ENCODE data around the gene RALA. TPM values are rescaled to one million over a fixed set of nuclear protein-coding genes. Genes with fewer than 3 reads are reported as not detected.

RALA gene
- total and polyA plus RNA-seq, 12 donors: 15.4 to 58.6 (median 30.4) TPM

DNA sequence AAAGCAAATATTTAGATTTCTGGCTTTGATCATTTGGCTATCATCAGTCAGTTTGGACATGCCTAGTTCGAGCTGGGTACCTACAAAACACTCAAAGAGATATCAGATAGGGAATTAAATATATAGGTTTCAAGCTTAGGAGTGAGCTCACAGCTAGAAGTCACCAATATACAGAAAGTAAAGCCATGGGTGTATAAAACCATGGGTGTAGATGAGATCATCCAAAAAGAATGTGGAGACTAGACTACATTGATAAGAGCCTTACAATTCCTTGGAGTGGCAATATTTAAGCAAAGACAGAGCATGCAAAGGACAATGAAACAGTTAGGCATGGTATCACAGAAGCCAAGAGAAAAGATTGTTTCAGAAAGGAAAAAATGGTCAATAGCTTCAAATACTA lies 7.2 kb upstream of the RALA start:
- no peaks in the 10 kb centered on the region for H3K36me3 ChIP-seq (replicated peaks in 1 of 2)
- H3K27me3 ChIP-seq: no peaks in the 10 kb centered on the region
- H3K4me3 ChIP-seq: no peak overlapping the region
- no peaks in the 10 kb centered on the region for H3K4me1 ChIP-seq (replicated peaks in 1 of 2)
- no peaks in the 10 kb centered on the region for H3K9me3 ChIP-seq (replicated peaks in 1 of 3)
- intact Hi-C loops (cut with DNase I): no loop called here
- H3K27ac ChIP-seq: no peak overlapping the region
- DNase-seq: no peak
- TF ChIP-seq, protein P1, sequence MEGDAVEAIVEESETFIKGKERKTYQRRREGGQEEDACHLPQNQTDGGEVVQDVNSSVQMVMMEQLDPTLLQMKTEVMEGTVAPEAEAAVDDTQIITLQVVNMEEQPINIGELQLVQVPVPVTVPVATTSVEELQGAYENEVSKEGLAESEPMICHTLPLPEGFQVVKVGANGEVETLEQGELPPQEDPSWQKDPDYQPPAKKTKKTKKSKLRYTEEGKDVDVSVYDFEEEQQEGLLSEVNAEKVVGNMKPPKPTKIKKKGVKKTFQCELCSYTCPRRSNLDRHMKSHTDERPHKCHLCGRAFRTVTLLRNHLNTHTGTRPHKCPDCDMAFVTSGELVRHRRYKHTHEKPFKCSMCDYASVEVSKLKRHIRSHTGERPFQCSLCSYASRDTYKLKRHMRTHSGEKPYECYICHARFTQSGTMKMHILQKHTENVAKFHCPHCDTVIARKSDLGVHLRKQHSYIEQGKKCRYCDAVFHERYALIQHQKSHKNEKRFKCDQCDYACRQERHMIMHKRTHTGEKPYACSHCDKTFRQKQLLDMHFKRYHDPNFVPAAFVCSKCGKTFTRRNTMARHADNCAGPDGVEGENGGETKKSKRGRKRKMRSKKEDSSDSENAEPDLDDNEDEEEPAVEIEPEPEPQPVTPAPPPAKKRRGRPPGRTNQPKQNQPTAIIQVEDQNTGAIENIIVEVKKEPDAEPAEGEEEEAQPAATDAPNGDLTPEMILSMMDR (IDR thresholded peaks at IDR 0.05): no peak
- TF ChIP-seq POLR2A (IDR thresholded peaks at IDR 0.05): no peak
- 44 to 54% (median 49%) methylated on average over 1 of the region's 1 CpG for WGBS, 4 donors

DNA sequence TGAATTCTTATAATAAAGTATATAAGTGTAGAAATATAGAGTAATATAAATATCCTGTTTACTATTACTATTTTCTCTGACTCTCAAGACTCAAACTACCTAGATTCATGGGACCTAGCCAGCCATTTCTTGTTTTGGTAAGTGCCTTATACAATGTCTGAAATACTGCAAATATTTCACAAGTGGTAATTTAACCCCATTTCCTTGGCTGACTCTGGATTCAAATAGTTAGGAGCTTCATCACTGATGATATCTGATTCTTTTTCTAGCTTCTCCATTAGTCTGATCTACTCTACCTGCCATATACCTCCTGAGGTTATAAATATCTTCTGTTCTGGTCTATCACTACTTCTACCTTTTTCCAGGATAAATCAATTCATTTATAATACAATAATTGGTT lies 6.4 kb upstream of the RALA start:
- H3K27ac ChIP-seq: no peak overlapping the region
- no peak overlapping the region for H3K4me3 ChIP-seq
- H3K36me3 ChIP-seq (replicated peaks in 1 of 2): no peaks in the 10 kb centered on the region
- no peak for DNase-seq
- TF ChIP-seq, protein P1 (IDR thresholded peaks at IDR 0.05): no peak
- no peak for TF ChIP-seq POLR2A (IDR thresholded peaks at IDR 0.05)
- intact Hi-C loops (cut with DNase I): no loop called here
- H3K4me1 ChIP-seq (replicated peaks in 1 of 2): peaks cover 0 to 5% of the 10 kb centered on the region in 2 donors
- H3K9me3 ChIP-seq (replicated peaks in 1 of 3): no peaks in the 10 kb centered on the region
- no peaks in the 10 kb centered on the region for H3K27me3 ChIP-seq

DNA sequence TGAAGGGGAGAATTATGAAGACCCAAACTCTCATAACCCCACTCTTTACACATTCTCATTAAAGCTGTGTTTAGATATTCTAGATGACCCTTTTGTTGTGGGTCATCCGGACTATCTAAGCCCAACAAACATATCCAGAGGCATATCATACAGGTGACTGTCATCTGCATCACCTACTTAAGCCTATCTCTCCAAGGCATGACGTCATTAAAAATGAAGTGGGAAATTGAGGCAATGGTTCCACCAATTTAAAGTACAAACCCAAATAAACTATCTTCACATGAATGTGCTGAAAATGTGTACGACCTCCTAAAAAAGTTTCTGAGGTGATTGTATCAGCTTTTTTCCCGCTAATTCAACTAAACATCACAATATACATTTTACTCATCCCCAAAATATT lies 4.5 kb upstream of the RALA start:
- Histone ChIP-seq H3K36me3 (replicated peaks in 1 of 2) (no peaks in the 10 kb centered on the region), H3K4me3 (no peak overlapping the region), H3K4me1 (replicated peaks in 1 of 2) (peaks cover 5 to 13% of the 10 kb centered on the region in 2 donors), H3K27ac (no peak overlapping the region), H3K27me3 (no peaks in the 10 kb centered on the region), H3K9me3 (replicated peaks in 1 of 3) (no peaks in the 10 kb centered on the region)
- TF ChIP-seq, protein P1 (IDR thresholded peaks at IDR 0.05): no peak
- TF ChIP-seq POLR2A (IDR thresholded peaks at IDR 0.05): no peak
- WGBS, 4 donors: 84 to 92% (median 88%) methylated on average over 4 of the region's 4 CpGs
- no peak for DNase-seq
- intact Hi-C loops (cut with DNase I): no loop called here

DNA sequence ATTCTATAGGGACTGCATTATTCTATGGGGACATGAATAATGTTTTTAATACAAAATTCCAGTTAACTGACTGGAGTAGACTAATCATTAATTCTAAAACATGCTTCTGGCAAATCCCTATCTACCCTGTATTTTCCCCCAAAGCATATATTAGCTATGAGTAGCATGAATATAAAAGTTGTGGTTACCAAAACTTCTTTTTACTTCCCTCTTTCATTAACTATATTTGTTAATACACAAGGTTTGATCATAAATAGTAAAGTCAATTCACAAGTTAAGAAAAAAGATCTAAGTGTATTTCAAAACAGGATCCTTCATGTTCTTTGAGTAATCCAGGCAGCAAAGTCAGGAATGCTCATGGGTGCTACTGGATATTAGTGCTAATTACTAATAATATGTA lies 2.9 kb upstream of the RALA start:
- H3K9me3 ChIP-seq (replicated peaks in 1 of 3): no peaks in the 10 kb centered on the region
- H3K36me3 ChIP-seq (replicated peaks in 1 of 2): no peaks in the 10 kb centered on the region
- H3K4me1 ChIP-seq (replicated peaks in 1 of 2): peaks cover 18 to 25% of the 10 kb centered on the region in 2 donors
- H3K27ac ChIP-seq: no peak overlapping the region
- DNase-seq: no peak
- TF ChIP-seq, protein P1 (IDR thresholded peaks at IDR 0.05): no peak
- no peak for TF ChIP-seq POLR2A (IDR thresholded peaks at IDR 0.05)
- no peak overlapping the region for H3K4me3 ChIP-seq
- H3K27me3 ChIP-seq: no peaks in the 10 kb centered on the region
- intact Hi-C loops (cut with DNase I): no loop called here
